Esophagus squamous epithelium (tissue), 4 donors: Measurements from ENCODE around the gene DCP1A.

Source experiments
- CTCF ChIP-seq, 6 experiments: fragments of 450-650 bp in 4 of 6; fragments of 200-600 bp in 2 of 6; sonication (generic) in 2 of 6; IDR thresholded peaks; one replicate each; pipeline ENCODE4 v1.5.1; 2016 to 2019; ENCODE audit warnings: antibody characterized with exemption in 6 of 6, mild to moderate bottlenecking in 4 of 6, moderate library complexity in 4 of 6
- POLR2A ChIP-seq, 4 donors: fragments of 450-650 bp; IDR thresholded peaks; one replicate each; pipeline ENCODE4 v1.6.1; 2017; ENCODE audit warnings: antibody characterized with exemption in 4 of 4, mild to moderate bottlenecking in 4 of 4, moderate library complexity in 3 of 4

- no peak for TF ChIP-seq CTCF (IDR thresholded peaks at IDR 0.05)
- TF ChIP-seq POLR2A (IDR thresholded peaks at IDR 0.05), result no peak
Measured at GRCh38 chr3:53234130-53234840, 113.1 kb downstream of the DCP1A start.
